GM12892 (cell line): Measurements from ENCODE around the gene RASSF3.

Source experiments
- POLR2A ChIP-seq: IDR thresholded peaks from 2 replicates; pipeline ENCODE4 v1.6.1; 2011; ENCODE audit warnings: low read depth, low read length, control low read depth
- POLR2AphosphoS5 ChIP-seq: IDR thresholded peaks from 2 replicates; pipeline ENCODE4 v1.6.1; 2011; ENCODE audit warnings: low read depth, low read length, control low read depth

DNA sequence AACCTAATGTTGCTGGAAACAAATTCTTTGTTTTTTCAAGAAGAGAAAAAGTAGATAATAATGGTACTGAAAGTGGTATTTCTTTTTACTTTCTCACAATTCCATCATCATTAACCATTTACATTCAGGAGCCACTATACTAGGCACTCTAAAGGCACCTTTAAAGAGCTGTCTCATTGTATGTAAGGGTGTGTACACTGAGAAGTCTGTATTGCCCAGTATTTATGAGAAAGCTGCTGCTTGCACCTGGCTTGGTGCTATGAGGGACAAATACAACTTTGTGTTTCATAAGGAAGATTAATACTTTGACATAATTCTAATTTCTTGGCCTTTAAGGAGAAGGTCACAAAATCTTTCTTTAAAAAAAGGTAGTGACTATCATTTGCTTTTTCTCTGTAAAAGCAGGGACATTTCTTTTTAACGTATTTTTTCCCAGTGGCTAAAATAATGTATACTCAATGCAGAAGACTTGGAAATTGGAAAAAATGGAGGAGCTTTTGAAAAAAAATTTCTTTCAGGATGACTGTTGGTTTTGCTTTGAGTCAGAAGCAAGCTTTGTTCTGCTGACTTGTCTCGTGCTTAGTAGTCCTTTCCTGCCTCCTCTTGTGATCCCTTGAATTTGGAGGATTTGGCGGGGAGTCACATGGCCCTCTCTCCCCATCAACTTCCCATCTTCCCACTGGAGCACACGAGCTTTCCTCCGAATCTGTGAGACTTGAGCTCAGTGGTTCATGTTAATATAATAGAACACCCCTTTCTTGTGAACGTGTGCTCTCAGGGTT lies 50.1 kb downstream of the RASSF3 start:
- no peak for TF ChIP-seq POLR2AphosphoS5
- no peak for TF ChIP-seq POLR2A
